Esophagus squamous epithelium (tissue), 5 donors: Measurements from ENCODE around the gene ERCC1. TPM values are rescaled to one million over a fixed set of nuclear protein-coding genes. Genes with fewer than 3 reads are reported as not detected.
"Not testable (repeated sequence)": the region's sequence is repeated elsewhere in the genome, so short reads cannot be mapped to it uniquely, and the experiment has no call there.

Experiments used
- DNase-seq: peaks from one replicate; lab custom pipeline; 2025; lab: John Stamatoyannopoulos, UW
- H3K27ac ChIP-seq, 4 donors: fragments of 200-600 bp; sonication (generic); one replicate each; pipeline ENCODE4 v1.5.1; 2016 to 2019; ENCODE audit warnings: mild to moderate bottlenecking in 1 of 4
- H3K27me3 ChIP-seq, 4 donors: fragments of 200-600 bp; sonication (generic); 1 replicate in 3 of 4; 2 replicates in 1 of 4; pipeline versions ENCODE4 v1.5.1 to v1.6.0; 2017 to 2021; ENCODE audit warnings: antibody characterized with exemption in 1 of 4
- H3K36me3 ChIP-seq, 3 donors: fragments of 200-600 bp; sonication (generic); one replicate each; pipeline ENCODE4 v1.5.1; 2016 to 2019
- H3K4me1 ChIP-seq, 3 donors: fragments of 200-600 bp; sonication (generic); one replicate each; pipeline ENCODE4 v1.5.1; 2017 to 2019
- H3K4me3 ChIP-seq, 4 donors: fragments of 200-600 bp; sonication (generic); 1 replicate in 3 of 4; 2 replicates in 1 of 4; pipeline ENCODE4 v1.5.1; 2016 to 2019; ENCODE audit warnings: mild to moderate bottlenecking in 2 of 4, moderate library complexity in 1 of 4
- H3K9me3 ChIP-seq, 3 donors: fragments of 200-600 bp; sonication (generic); one replicate each; pipeline ENCODE4 v1.5.1; 2016 to 2019
- POLR2A ChIP-seq, 4 donors: fragments of 450-650 bp; IDR thresholded peaks; one replicate each; pipeline ENCODE4 v1.6.1; 2017; ENCODE audit warnings: antibody characterized with exemption in 4 of 4, mild to moderate bottlenecking in 4 of 4, moderate library complexity in 3 of 4
- WGBS, 2 donors: methylation state at CpG; one replicate each; pipeline ENCODE4 v1.1.5; 2018; 5-methylcytosine and 5-hydroxymethylcytosine counted together
- intact Hi-C: fragments of 100-400 bp; cut with DNase I; formaldehyde crosslinking; loops from one replicate; pipeline ENCODE4 v1.15.0; 2022
- total RNA-seq, 4 donors: library from RNA; depleted of rRNA; stranded (reverse); fragments of >200 nt; gene quantifications; one replicate each; pipeline ENCODE4 v1.1.0, GENCODE V29; 2016
- TF ChIP-seq, protein P1 (sequence below), 6 experiments: fragments of 450-650 bp in 4 of 6; fragments of 200-600 bp in 2 of 6; sonication (generic) in 2 of 6; IDR thresholded peaks; one replicate each; pipeline ENCODE4 v1.5.1; 2016 to 2019; ENCODE audit warnings: antibody characterized with exemption in 6 of 6, mild to moderate bottlenecking in 4 of 6, moderate library complexity in 4 of 6
- donor health status: DM: yes; HTN: yes; CAD: no.

Gene ERCC1
- total RNA-seq, 4 donors from 2014 or later: 27.7 to 80.9 (median 48.5) TPM

DNA sequence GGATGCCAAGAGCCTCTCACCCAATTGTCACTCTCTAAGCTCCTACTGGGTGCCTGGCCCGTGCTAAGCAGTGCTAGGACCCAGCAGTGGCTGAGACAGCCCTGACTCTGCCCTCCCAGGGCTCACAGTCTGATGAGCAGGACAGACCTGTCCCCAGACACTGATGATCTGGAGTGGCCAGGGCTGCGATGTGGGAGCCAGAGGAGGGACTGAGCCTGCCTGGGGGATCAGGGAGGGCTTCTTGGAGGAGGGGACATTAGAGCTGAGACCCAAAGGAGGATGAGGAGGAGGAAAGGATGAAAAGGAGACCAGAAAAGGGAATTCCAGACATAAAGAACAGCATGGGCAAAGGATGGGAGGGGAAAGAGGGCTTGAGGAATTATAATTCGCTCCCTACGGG lies 6.6 kb downstream of the ERCC1 start:
- Histone ChIP-seq H3K27ac (no peak overlapping the region), H3K4me1 (peaks cover 0 to 41% (median 3%) of the 10 kb centered on the region in 3 donors), H3K36me3 (peaks cover 4 to 99% (median 19%) of the 10 kb centered on the region in 3 donors), H3K4me3 (no peak overlapping the region), H3K27me3 (no peaks in the 10 kb centered on the region), H3K9me3 (no peaks in the 10 kb centered on the region)
- 48 to 93% methylated on average over 2 to 4 of the region's 4 CpGs for WGBS, 2 donors
- intact Hi-C loops: no loop called here
- TF ChIP-seq, protein P1, sequence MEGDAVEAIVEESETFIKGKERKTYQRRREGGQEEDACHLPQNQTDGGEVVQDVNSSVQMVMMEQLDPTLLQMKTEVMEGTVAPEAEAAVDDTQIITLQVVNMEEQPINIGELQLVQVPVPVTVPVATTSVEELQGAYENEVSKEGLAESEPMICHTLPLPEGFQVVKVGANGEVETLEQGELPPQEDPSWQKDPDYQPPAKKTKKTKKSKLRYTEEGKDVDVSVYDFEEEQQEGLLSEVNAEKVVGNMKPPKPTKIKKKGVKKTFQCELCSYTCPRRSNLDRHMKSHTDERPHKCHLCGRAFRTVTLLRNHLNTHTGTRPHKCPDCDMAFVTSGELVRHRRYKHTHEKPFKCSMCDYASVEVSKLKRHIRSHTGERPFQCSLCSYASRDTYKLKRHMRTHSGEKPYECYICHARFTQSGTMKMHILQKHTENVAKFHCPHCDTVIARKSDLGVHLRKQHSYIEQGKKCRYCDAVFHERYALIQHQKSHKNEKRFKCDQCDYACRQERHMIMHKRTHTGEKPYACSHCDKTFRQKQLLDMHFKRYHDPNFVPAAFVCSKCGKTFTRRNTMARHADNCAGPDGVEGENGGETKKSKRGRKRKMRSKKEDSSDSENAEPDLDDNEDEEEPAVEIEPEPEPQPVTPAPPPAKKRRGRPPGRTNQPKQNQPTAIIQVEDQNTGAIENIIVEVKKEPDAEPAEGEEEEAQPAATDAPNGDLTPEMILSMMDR (IDR thresholded peaks at IDR 0.05): no peak
- TF ChIP-seq POLR2A (IDR thresholded peaks at IDR 0.05): no peak
- DNase-seq: no peak

DNA sequence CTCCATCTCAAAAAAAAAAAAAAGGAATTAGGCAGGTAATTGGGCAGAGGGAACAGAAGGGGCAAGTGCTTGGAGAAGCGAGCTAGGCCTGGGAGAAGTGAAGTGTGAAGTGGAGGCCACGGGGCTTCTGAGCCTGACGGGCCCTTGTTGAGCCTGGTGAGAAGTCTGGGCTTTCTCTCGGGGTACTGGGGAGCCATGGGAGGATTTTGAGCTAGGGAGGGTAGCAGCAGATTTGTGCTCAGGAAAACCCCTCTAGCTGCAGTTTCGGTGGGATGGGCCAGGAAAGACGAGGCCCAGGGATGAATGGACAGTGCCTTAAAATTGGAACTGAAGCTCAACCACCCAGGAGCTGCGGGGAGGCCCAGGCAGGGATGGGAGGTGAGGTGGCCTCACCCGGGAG lies 9.2 kb downstream of the ERCC1 start:
- H3K27ac ChIP-seq: no peak overlapping the region
- no peaks in the 10 kb centered on the region for H3K9me3 ChIP-seq
- H3K4me1 ChIP-seq: peaks cover 0 to 17% (median 0%) of the 10 kb centered on the region in 3 donors
- no peak for DNase-seq
- TF ChIP-seq, protein P1 (IDR thresholded peaks at IDR 0.05): no peak
- TF ChIP-seq POLR2A (IDR thresholded peaks at IDR 0.05): no peak
- H3K4me3 ChIP-seq: no peak overlapping the region
- peaks cover 4 to 91% (median 15%) of the 10 kb centered on the region in 3 donors for H3K36me3 ChIP-seq
- no peaks in the 10 kb centered on the region for H3K27me3 ChIP-seq
- intact Hi-C loops: no loop called here
- WGBS, 2 donors: 93 to 94% methylated on average over 8 of the region's 8 CpGs

DNA sequence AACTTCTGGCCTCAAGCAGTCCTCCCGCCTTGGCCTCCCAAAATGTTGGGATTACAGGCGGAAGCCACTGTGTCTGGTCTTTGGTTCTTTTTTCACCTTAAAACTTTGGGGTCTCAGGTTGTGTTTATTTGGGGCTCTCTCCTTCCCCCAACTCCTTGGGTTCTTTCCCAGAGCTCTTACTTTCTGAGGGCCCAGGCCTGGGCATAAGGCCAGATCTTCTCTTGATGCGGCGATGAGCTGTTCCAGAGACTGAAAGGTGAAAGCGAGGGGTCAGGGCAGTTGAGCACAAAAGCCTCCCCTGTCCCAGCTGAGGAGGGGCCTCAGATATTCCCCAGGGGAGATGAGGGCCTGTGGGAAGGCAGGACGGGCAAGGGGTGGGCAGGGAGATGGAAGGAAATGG lies 10.2 kb downstream of the ERCC1 start:
- intact Hi-C loops: no loop called here
- Histone ChIP-seq H3K4me3 (no peak overlapping the region), H3K9me3 (no peaks in the 10 kb centered on the region), H3K27me3 (no peaks in the 10 kb centered on the region), H3K36me3 (peaks cover 4 to 91% (median 15%) of the 10 kb centered on the region in 3 donors), H3K4me1 (peaks cover 0 to 11% (median 0%) of the 10 kb centered on the region in 3 donors), H3K27ac (no peak overlapping the region)
- no peak for TF ChIP-seq POLR2A (IDR thresholded peaks at IDR 0.05)
- TF ChIP-seq, protein P1 (IDR thresholded peaks at IDR 0.05): no peak
- WGBS, 2 donors: 87 to 92% methylated on average over 3 to 5 of the region's 6 CpGs
- DNase-seq: no peak

DNA sequence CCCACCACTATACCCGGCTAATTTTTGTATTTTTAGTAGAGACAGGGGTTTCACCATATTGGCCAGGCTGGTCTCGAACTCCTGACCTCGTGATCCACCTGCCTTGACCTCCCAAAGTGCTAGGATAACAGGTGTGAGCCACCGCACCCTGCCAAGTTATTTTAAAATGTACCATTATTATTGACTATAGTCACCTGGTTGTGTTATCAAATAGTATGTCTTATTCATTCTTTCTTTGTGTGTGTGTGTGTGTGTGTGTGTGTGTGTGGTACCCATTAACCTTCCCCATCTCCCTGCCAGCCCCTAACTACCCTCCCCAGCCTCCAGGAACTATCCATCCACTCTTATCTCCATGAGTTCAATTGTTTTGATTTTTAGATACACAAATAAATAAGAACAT lies 13.4 kb downstream of the ERCC1 start:
- 79 to 94% methylated on average over 4 of the region's 4 CpGs for WGBS, 2 donors

DNA sequence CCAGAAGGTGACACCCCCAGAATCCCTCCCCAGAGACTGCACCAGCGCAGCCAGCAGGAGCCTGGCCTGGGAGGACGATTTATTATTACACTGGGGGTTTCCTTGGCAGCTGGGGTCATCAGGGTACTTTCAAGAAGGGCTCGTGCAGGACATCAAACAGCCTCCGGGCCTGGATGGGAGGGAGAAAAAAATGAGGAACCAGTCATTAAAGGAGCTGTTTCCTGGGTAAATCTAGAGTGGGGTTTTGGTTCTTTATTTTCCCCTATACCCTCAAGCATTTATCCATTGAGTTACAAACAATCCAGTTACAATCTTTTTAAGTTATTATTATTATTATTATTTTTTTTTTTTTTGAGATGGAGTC lies 14.2 kb downstream of the ERCC1 start:
- no peak for DNase-seq
- no peak overlapping the region for H3K27ac ChIP-seq
- intact Hi-C loops: no loop called here
- peaks cover 0 to 6% (median 2%) of the 10 kb centered on the region in 4 donors for H3K27me3 ChIP-seq
- TF ChIP-seq, protein P1 (IDR thresholded peaks at IDR 0.05): no peak
- TF ChIP-seq POLR2A (IDR thresholded peaks at IDR 0.05): no peak
- H3K4me1 ChIP-seq: peaks cover 12 to 35% (median 14%) of the 10 kb centered on the region in 3 donors
- no peak overlapping the region for H3K4me3 ChIP-seq
- peaks cover 0 to 58% (median 11%) of the 10 kb centered on the region in 3 donors for H3K36me3 ChIP-seq
- 45 to 52% methylated on average over 4 of the region's 4 CpGs for WGBS, 2 donors
- no peaks in the 10 kb centered on the region for H3K9me3 ChIP-seq

More for the DNA sequence above, 13.4 kb downstream of the ERCC1 start:
- H3K4me1 ChIP-seq: peaks cover 8 to 28% (median 9%) of the 10 kb centered on the region in 3 donors
- H3K27ac ChIP-seq, H3K27me3 ChIP-seq, intact Hi-C loops, DNase-seq, H3K9me3 ChIP-seq, H3K4me3 ChIP-seq: not testable (repeated sequence)
- peaks cover 0 to 65% (median 15%) of the 10 kb centered on the region in 3 donors for H3K36me3 ChIP-seq
